SK-N-SH (cell line): ENCODE data around the gene GASK1A.

ENCODE experiments used
- CHD2 ChIP-seq: fragments of 150-350 bp; IDR thresholded peaks from 2 replicates; pipeline ENCODE4 v1.6.1; 2018; ENCODE audit warnings: low read length; ENCODE audit not compliant: partially characterized antibody
- CTCF ChIP-seq: fragments of 200-600 bp; sonication (generic); IDR thresholded peaks from 2 replicates; pipeline ENCODE4 v1.6.1; 2017; ENCODE audit warnings: antibody characterized with exemption, mild to moderate bottlenecking, moderate library complexity
- ELF1 ChIP-seq: IDR thresholded peaks from 2 replicates; pipeline ENCODE4 v1.4.0; 2012
- EP300 ChIP-seq, 2 experiments: IDR thresholded peaks; 2 replicates each; pipeline versions ENCODE4 v1.4.0 to v1.6.1; 2012; ENCODE audit warnings: borderline replicate concordance in 1 of 2, low read depth in 1 of 2, low read length in 1 of 2
- GATA2 ChIP-seq: sonication (generic); formaldehyde crosslinking; IDR thresholded peaks from 2 replicates; pipeline ENCODE4 v1.5.0; 2020; ENCODE audit warnings: mild to moderate bottlenecking, missing genetic modification reagents
- JUND ChIP-seq: IDR thresholded peaks from 2 replicates; pipeline ENCODE4 v1.4.0; 2012
- MAX ChIP-seq: IDR thresholded peaks from 2 replicates; pipeline ENCODE4 v1.4.0; 2012; ENCODE audit warnings: low read depth
- POLR2AphosphoS5 ChIP-seq: IDR thresholded peaks from 2 replicates; pipeline ENCODE4 v1.6.1; 2012; ENCODE audit warnings: low read depth, low read length
- RCOR1 ChIP-seq: fragments of 150-350 bp; IDR thresholded peaks from 2 replicates; pipeline ENCODE4 v1.6.1; 2017; ENCODE audit warnings: antibody characterized with exemption, low read length
- REST ChIP-seq: IDR thresholded peaks from 2 replicates; pipeline ENCODE4 v1.6.1; 2012; ENCODE audit warnings: mild to moderate bottlenecking, low read depth, low read length, moderate library complexity
- TEAD4 ChIP-seq: IDR thresholded peaks from 2 replicates; pipeline ENCODE4 v1.4.0; 2012; ENCODE audit warnings: mild to moderate bottlenecking, borderline replicate concordance; ENCODE audit not compliant: insufficient read depth
- USF2 ChIP-seq: fragments of 150-350 bp; IDR thresholded peaks from 2 replicates; pipeline ENCODE4 v1.6.1; 2017; ENCODE audit warnings: antibody characterized with exemption, low read length, low read depth, borderline replicate concordance

GRCh38 chr3:43035801-43036365 is 56.8 kb downstream of the GASK1A start:
- TF ChIP-seq CTCF (no peak), POLR2AphosphoS5 (no peak), ELF1 (no peak), USF2 (no peak), RCOR1 (no peak), CHD2 (no peak), REST (no peak), GATA2 (CRISPR knock-in tag) (no peak), TEAD4 (no peak), JUND (no peak), MAX (no peak), EP300 (IDR thresholded peaks at IDR 0.05; ENCODE audit: borderline replicate concordance in 1 of 2, low read depth in 1 of 2, low read length in 1 of 2) (no peak)
